ENCODE measurements around the gene FXYD6. TPM values are rescaled to one million over a fixed set of nuclear protein-coding genes. Genes with fewer than 3 reads are reported as not detected.

The FXYD6 gene
- total and polyA plus RNA-seq, 8 donors = 41.4 to 188 (median 157) TPM

DNA sequence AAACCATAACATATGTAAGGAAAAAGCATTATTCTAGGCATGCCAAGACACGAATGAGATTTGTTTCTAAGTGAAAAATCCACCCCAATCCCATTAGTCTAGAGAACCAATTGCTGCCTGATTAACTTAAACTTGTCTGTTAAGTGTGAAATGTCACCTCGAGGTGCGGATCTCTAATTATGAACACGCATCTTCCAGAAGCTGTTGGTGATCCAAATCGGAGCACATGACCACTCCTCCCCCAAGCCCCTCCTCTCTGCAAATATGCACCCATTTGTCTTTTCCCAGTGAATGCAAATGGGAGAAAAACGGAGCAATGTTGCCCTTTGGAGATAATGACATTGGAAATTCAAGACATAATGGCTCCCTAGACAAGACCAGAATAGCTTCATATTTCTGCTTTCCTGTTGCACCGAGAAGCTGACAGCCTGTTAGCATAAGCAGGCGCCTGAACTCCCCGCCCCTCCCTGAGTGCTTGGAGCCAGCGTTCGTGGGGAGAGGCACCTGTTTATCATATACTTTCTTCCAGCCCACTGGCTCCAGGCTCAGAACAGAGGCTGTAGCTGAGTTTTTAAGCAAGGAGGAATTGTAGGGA lies 6.0 kb upstream of the FXYD6 start:
- H3K4me3 ChIP-seq = no peak overlapping the region
- DNase-seq (no peak), ATAC-seq (no peak)
- H3K36me3 ChIP-seq = no peaks in the 10 kb centered on the region
- H3K4me1 ChIP-seq = peaks cover 0 to 6% of the 10 kb centered on the region in 2 donors
- H3K9me3 ChIP-seq = no peaks in the 10 kb centered on the region
- intact Hi-C loops (cut with DNase I) = no loop called here
- peaks cover 19 to 71% of the 10 kb centered on the region in 2 donors for H3K27me3 ChIP-seq
- no peak overlapping the region for H3K27ac ChIP-seq
- TF ChIP-seq, protein P1, sequence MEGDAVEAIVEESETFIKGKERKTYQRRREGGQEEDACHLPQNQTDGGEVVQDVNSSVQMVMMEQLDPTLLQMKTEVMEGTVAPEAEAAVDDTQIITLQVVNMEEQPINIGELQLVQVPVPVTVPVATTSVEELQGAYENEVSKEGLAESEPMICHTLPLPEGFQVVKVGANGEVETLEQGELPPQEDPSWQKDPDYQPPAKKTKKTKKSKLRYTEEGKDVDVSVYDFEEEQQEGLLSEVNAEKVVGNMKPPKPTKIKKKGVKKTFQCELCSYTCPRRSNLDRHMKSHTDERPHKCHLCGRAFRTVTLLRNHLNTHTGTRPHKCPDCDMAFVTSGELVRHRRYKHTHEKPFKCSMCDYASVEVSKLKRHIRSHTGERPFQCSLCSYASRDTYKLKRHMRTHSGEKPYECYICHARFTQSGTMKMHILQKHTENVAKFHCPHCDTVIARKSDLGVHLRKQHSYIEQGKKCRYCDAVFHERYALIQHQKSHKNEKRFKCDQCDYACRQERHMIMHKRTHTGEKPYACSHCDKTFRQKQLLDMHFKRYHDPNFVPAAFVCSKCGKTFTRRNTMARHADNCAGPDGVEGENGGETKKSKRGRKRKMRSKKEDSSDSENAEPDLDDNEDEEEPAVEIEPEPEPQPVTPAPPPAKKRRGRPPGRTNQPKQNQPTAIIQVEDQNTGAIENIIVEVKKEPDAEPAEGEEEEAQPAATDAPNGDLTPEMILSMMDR (IDR thresholded peaks at IDR 0.05) = no peak

DNA sequence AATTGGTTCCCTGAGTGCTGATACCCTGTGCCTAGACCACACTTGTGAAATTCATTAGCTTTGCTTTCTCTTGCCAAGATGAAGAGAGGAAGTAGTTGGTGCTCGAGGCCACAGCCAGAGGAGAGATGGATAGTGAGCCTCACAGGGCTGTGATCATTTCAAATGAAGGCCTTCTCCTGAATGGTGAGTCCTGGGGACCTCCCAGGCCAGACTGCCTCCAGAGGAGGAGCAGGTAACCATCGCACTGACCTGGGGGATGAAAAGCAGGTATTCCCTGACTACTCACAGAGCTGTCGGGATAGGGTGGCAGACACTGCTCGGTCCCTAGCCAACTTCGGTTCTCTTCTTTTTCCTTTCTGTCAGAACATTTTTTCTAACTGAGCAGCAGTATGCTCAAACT lies 4.8 kb upstream of the FXYD6 start:
- ATAC-seq (no peak), DNase-seq (no peak)
- Histone ChIP-seq H3K9me3 (no peaks in the 10 kb centered on the region), H3K27ac (no peak overlapping the region), H3K4me1 (peaks cover 0 to 18% of the 10 kb centered on the region in 2 donors), H3K36me3 (no peaks in the 10 kb centered on the region), H3K4me3 (no peak overlapping the region), H3K27me3 (peaks cover 31 to 82% of the 10 kb centered on the region in 2 donors)
- intact Hi-C loops (cut with DNase I) = no loop called here
- TF ChIP-seq, protein P1 (IDR thresholded peaks at IDR 0.05) = no peak

DNA sequence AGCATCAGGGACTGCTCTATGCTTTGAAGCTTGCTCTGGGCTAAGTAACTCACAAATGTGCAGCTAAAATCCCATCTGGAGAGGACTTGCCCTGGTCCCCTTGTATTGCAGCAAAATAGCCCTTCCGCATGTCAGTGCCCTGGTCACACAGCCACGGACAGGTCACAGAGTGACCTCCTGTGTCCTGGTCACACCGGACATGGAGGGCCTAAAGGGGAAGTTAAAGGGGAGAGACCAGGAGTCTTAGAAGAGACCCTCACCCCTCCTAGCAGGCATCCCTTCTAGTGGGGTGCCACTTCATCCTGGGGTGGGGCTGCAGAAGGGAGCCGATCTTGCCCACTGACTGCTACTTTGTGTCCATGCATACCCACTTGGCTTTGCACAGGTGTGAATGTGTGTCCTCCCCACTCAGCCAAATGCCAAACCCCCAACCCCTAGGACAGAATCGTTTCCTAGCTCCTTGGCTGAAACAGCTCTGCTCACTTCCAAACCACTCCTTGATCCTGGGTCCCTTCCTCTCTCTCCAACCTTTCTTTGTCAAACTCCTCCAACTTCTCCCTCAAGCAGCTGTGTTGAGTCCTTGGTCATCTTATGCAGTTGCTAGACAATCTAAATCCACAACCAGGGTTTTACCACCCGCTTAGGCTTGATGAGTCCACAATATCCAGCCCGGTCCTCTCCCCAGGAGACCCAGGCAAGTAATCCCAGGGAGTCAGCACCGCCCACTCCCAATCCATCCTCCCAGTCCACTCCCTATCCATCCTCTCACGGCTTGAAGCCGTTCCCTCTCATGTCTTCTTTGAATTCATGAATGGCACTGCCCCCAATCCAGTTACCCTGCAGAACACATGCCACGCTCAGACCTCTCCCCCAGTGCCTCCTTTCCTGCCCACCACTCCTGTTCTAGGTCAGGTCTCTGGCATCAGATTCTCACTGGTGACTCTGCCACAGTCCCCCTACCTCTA lies 3.3 kb upstream of the FXYD6 start:
- H3K27me3 ChIP-seq = peaks cover 41 to 82% of the 10 kb centered on the region in 2 donors
- no peak for ATAC-seq

DNA sequence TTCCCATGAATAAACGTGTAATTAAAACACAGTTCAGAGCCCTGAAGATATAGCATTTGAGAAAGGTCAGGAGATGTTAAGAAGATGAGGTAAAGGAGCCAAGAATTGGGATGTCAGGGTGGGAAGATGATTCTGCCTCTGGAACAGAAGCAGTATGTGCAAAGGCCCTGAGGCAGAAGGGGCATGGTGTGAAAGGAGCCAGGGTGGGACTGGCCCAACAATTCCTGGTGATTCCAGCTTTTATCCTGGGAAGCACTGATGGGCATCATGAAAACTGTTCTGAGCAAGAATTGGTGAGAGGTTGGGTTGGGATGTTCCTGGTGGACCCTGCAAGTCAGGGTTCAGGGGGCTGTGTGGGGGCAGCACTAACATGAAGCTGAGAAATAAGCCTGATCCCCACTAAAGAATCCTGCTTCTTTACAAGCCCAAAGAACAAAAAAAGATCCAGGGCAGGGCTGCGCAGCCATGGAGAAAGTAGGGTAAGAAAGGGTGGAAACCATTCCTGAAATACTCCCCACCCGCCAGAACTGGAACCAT lies 2.5 kb upstream of the FXYD6 start:
- Histone ChIP-seq H3K27me3 (peaks cover 41 to 83% of the 10 kb centered on the region in 2 donors), H3K9me3 (no peaks in the 10 kb centered on the region), H3K36me3 (no peaks in the 10 kb centered on the region), H3K4me1 (peaks cover 0 to 36% of the 10 kb centered on the region in 2 donors), H3K27ac (no peak overlapping the region), H3K4me3 (no peak overlapping the region)
- TF ChIP-seq, protein P1 (IDR thresholded peaks at IDR 0.05) = no peak
- ATAC-seq (no peak), DNase-seq (no peak)
- intact Hi-C loops (cut with DNase I) = no loop called here

More for the DNA sequence above, 3.3 kb upstream of the FXYD6 start:
- H3K36me3 ChIP-seq = no peaks in the 10 kb centered on the region
- TF ChIP-seq, protein P1 (IDR thresholded peaks at IDR 0.05) = no peak
- peaks cover 0 to 28% of the 10 kb centered on the region in 2 donors for H3K4me1 ChIP-seq
- no peak overlapping the region for H3K4me3 ChIP-seq
- no peaks in the 10 kb centered on the region for H3K9me3 ChIP-seq
- DNase-seq = no peak
- no peak overlapping the region for H3K27ac ChIP-seq
- intact Hi-C loops (cut with DNase I) = no loop called here
